ENCODE results near the gene OR52E6.

OR52E6 gene

GRCh38 chr11:5841797-5842196 is at the start of gene OR52E6:
Gene OR52E6 (minus strand): TSS chr11:5841897. CDS start chr11:5841897, 0 bp downstream.
- no peak within 1 kb of the TSS for H3K9ac ChIP-seq (ENCODE audit: low read depth, low read length)
- no peaks in the 10 kb centered on the region for H3K36me3 ChIP-seq (ENCODE audit: control insufficient read depth, insufficient read depth, low read length)
- H3K4me3 ChIP-seq (ENCODE audit: low read depth, low read length), result no peak within 1 kb of the TSS
- H3K9me3 ChIP-seq (ENCODE audit: control insufficient read depth, insufficient read depth, low read length), result no peaks in the 10 kb centered on the region
- H3K27ac ChIP-seq (ENCODE audit: low read depth, low read length), result no peak within 1 kb of the TSS
- H3K27me3 ChIP-seq (ENCODE audit: control insufficient read depth, insufficient read depth, low read length), result no peaks in the 10 kb centered on the region
- no peaks in the 10 kb centered on the region for H3K4me1 ChIP-seq (ENCODE audit: control insufficient read depth, insufficient read depth, low read length)

GRCh38 chr11:5891216-5891800 is 49.6 kb upstream of the OR52E6 start:
- Histone ChIP-seq H3K27me3 (ENCODE audit: control insufficient read depth, insufficient read depth, low read length) (no peaks in the 10 kb centered on the region), H3K36me3 (ENCODE audit: control insufficient read depth, insufficient read depth, low read length) (no peaks in the 10 kb centered on the region), H3K4me3 (ENCODE audit: low read depth, low read length) (no peak overlapping the region), H3K27ac (ENCODE audit: low read depth, low read length) (no peak overlapping the region), H3K9ac (ENCODE audit: low read depth, low read length) (no peak overlapping the region), H3K9me3 (ENCODE audit: control insufficient read depth, insufficient read depth, low read length) (no peaks in the 10 kb centered on the region), H3K4me1 (ENCODE audit: control insufficient read depth, insufficient read depth, low read length) (0 out of 2 replicates have a peak, but pooled peaks cover 4% of the 10 kb centered on the region)

- Histone ChIP-seq H3K27me3 (ENCODE audit: control insufficient read depth, insufficient read depth, low read length) (no peaks in the 10 kb centered on the region), H3K9me3 (ENCODE audit: control insufficient read depth, insufficient read depth, low read length) (no peaks in the 10 kb centered on the region), H3K4me1 (ENCODE audit: control insufficient read depth, insufficient read depth, low read length) (0 out of 2 replicates have a peak, but pooled peaks cover 4% of the 10 kb centered on the region), H3K9ac (ENCODE audit: low read depth, low read length) (no peak overlapping the region), H3K4me3 (ENCODE audit: low read depth, low read length) (no peak overlapping the region), H3K27ac (ENCODE audit: low read depth, low read length) (no peak overlapping the region), H3K36me3 (ENCODE audit: control insufficient read depth, insufficient read depth, low read length) (no peaks in the 10 kb centered on the region)
These were observed 46.0 kb upstream of the OR52E6 start for GRCh38 chr11:5887661-5888060.

- H3K36me3 ChIP-seq (ENCODE audit: control insufficient read depth, insufficient read depth, low read length), result no peaks in the 10 kb centered on the region
- no peaks in the 10 kb centered on the region for H3K9me3 ChIP-seq (ENCODE audit: control insufficient read depth, insufficient read depth, low read length)
- no peak overlapping the region for H3K4me3 ChIP-seq (ENCODE audit: low read depth, low read length)
- no peak overlapping the region for H3K9ac ChIP-seq (ENCODE audit: low read depth, low read length)
- 0 out of 2 replicates have a peak, but pooled peaks cover 4% of the 10 kb centered on the region for H3K4me1 ChIP-seq (ENCODE audit: control insufficient read depth, insufficient read depth, low read length)
- H3K27me3 ChIP-seq (ENCODE audit: control insufficient read depth, insufficient read depth, low read length), result no peaks in the 10 kb centered on the region
- no peak overlapping the region for H3K27ac ChIP-seq (ENCODE audit: low read depth, low read length)
These were observed 45.5 kb upstream of the OR52E6 start for GRCh38 chr11:5887172-5887571.

GRCh38 chr11:5881756-5882155 is 40.1 kb upstream of the OR52E6 start:
- Histone ChIP-seq H3K27ac (ENCODE audit: low read depth, low read length) (no peak overlapping the region), H3K9me3 (ENCODE audit: control insufficient read depth, insufficient read depth, low read length) (no peaks in the 10 kb centered on the region), H3K27me3 (ENCODE audit: control insufficient read depth, insufficient read depth, low read length) (no peaks in the 10 kb centered on the region), H3K36me3 (ENCODE audit: control insufficient read depth, insufficient read depth, low read length) (no peaks in the 10 kb centered on the region), H3K9ac (ENCODE audit: low read depth, low read length) (no peak overlapping the region), H3K4me3 (ENCODE audit: low read depth, low read length) (no peak overlapping the region), H3K4me1 (ENCODE audit: control insufficient read depth, insufficient read depth, low read length) (no peaks in the 10 kb centered on the region)

- H3K4me1 ChIP-seq (ENCODE audit: control insufficient read depth, insufficient read depth, low read length), result no peaks in the 10 kb centered on the region
- H3K36me3 ChIP-seq (ENCODE audit: control insufficient read depth, insufficient read depth, low read length), result no peaks in the 10 kb centered on the region
- H3K9ac ChIP-seq (ENCODE audit: low read depth, low read length), result no peak within 1 kb of the TSS
- H3K4me3 ChIP-seq (ENCODE audit: low read depth, low read length), result no peak within 1 kb of the TSS
- no peaks in the 10 kb centered on the region for H3K27me3 ChIP-seq (ENCODE audit: control insufficient read depth, insufficient read depth, low read length)
- H3K27ac ChIP-seq (ENCODE audit: low read depth, low read length), result no peak within 1 kb of the TSS
- H3K9me3 ChIP-seq (ENCODE audit: control insufficient read depth, insufficient read depth, low read length), result no peaks in the 10 kb centered on the region
These were observed 38.6 kb upstream of the OR52E6 start, which contains the start of gene OR52E4 for GRCh38 chr11:5880329-5880728. Gene OR52E4 (plus strand): TSS chr11:5880629. CDS start chr11:5884293, 3,664 bp downstream.

- Histone ChIP-seq H3K27me3 (ENCODE audit: control insufficient read depth, insufficient read depth, low read length) (no peaks in the 10 kb centered on the region), H3K27ac (ENCODE audit: low read depth, low read length) (no peak overlapping the region), H3K9ac (ENCODE audit: low read depth, low read length) (no peak overlapping the region), H3K4me3 (ENCODE audit: low read depth, low read length) (no peak overlapping the region), H3K36me3 (ENCODE audit: control insufficient read depth, insufficient read depth, low read length) (no peaks in the 10 kb centered on the region), H3K4me1 (ENCODE audit: control insufficient read depth, insufficient read depth, low read length) (no peaks in the 10 kb centered on the region), H3K9me3 (ENCODE audit: control insufficient read depth, insufficient read depth, low read length) (no peaks in the 10 kb centered on the region)
These were observed 36.9 kb upstream of the OR52E6 start for GRCh38 chr11:5878564-5878963.

- Histone ChIP-seq H3K9me3 (ENCODE audit: control insufficient read depth, insufficient read depth, low read length) (no peaks in the 10 kb centered on the region), H3K9ac (ENCODE audit: low read depth, low read length) (no peak overlapping the region), H3K27me3 (ENCODE audit: control insufficient read depth, insufficient read depth, low read length) (no peaks in the 10 kb centered on the region), H3K4me3 (ENCODE audit: low read depth, low read length) (no peak overlapping the region), H3K27ac (ENCODE audit: low read depth, low read length) (no peak overlapping the region), H3K36me3 (ENCODE audit: control insufficient read depth, insufficient read depth, low read length) (no peaks in the 10 kb centered on the region), H3K4me1 (ENCODE audit: control insufficient read depth, insufficient read depth, low read length) (no peaks in the 10 kb centered on the region)
These were observed 24.1 kb upstream of the OR52E6 start for GRCh38 chr11:5865826-5866225.

- no peak within 1 kb of the TSS for H3K27ac ChIP-seq (ENCODE audit: low read depth, low read length)
- H3K4me3 ChIP-seq (ENCODE audit: low read depth, low read length), result no peak within 1 kb of the TSS
- no peaks in the 10 kb centered on the region for H3K4me1 ChIP-seq (ENCODE audit: control insufficient read depth, insufficient read depth, low read length)
- H3K9ac ChIP-seq (ENCODE audit: low read depth, low read length), result no peak within 1 kb of the TSS
- no peaks in the 10 kb centered on the region for H3K9me3 ChIP-seq (ENCODE audit: control insufficient read depth, insufficient read depth, low read length)
- no peaks in the 10 kb centered on the region for H3K36me3 ChIP-seq (ENCODE audit: control insufficient read depth, insufficient read depth, low read length)
- no peaks in the 10 kb centered on the region for H3K27me3 ChIP-seq (ENCODE audit: control insufficient read depth, insufficient read depth, low read length)
These were observed 15.9 kb upstream of the OR52E6 start, which contains the start of gene OR52E8 for GRCh38 chr11:5857590-5857989. Gene OR52E8 (minus strand): TSS chr11:5857690. CDS start chr11:5857690, 0 bp downstream.

GRCh38 chr11:5851002-5851401 is 9.3 kb upstream of the OR52E6 start:
- Histone ChIP-seq H3K27ac (ENCODE audit: low read depth, low read length) (no peak overlapping the region), H3K36me3 (ENCODE audit: control insufficient read depth, insufficient read depth, low read length) (no peaks in the 10 kb centered on the region), H3K9me3 (ENCODE audit: control insufficient read depth, insufficient read depth, low read length) (no peaks in the 10 kb centered on the region), H3K9ac (ENCODE audit: low read depth, low read length) (no peak overlapping the region), H3K27me3 (ENCODE audit: control insufficient read depth, insufficient read depth, low read length) (no peaks in the 10 kb centered on the region), H3K4me3 (ENCODE audit: low read depth, low read length) (no peak overlapping the region), H3K4me1 (ENCODE audit: control insufficient read depth, insufficient read depth, low read length) (no peaks in the 10 kb centered on the region)

- no peak overlapping the region for H3K27ac ChIP-seq (ENCODE audit: low read depth, low read length)
- no peaks in the 10 kb centered on the region for H3K27me3 ChIP-seq (ENCODE audit: control insufficient read depth, insufficient read depth, low read length)
- no peaks in the 10 kb centered on the region for H3K9me3 ChIP-seq (ENCODE audit: control insufficient read depth, insufficient read depth, low read length)
- no peak overlapping the region for H3K4me3 ChIP-seq (ENCODE audit: low read depth, low read length)
- H3K9ac ChIP-seq (ENCODE audit: low read depth, low read length), result no peak overlapping the region
- no peaks in the 10 kb centered on the region for H3K4me1 ChIP-seq (ENCODE audit: control insufficient read depth, insufficient read depth, low read length)
- no peaks in the 10 kb centered on the region for H3K36me3 ChIP-seq (ENCODE audit: control insufficient read depth, insufficient read depth, low read length)
These were observed 6.0 kb upstream of the OR52E6 start for GRCh38 chr11:5847711-5848110.

Data from HUES48 (cell line).